HCT116 (cell line): ENCODE results near the gene TMEM132C. TPM values are rescaled to one million over a fixed set of nuclear protein-coding genes. Genes with fewer than 3 reads are reported as not detected.

Experiments
- ATAC-seq: fragments of 200-7000 bp; cut with Tn5 transposase; 2 replicates; pipeline ENCODE4 v1.9.1; 2020; ENCODE audit warnings: mild to moderate bottlenecking, moderate library complexity
- BruUV-seq: library from RNA; stranded (reverse); fragments of 400-500 nt; replicated peaks from 2 replicates; lab custom pipeline; 2021; lab: Mats Ljungman, UMichigan
- CTCF ChIA-PET: fragments of 300-600 bp; sonication (Branson Sonifier 250); formaldehyde crosslinking; loops from one replicate; lab custom pipeline; 2021; ENCODE audit warnings: antibody characterized with exemption; lab: Charles Lee
- POLR2A ChIA-PET: fragments of 300-600, 350-600 bp; sonication (Branson Sonifier 250); formaldehyde crosslinking; loops from one replicate; lab custom pipeline; 2021; ENCODE audit warnings: antibody characterized with exemption; lab: Charles Lee
- RAD21 ChIA-PET, 2 experiments: fragments of 300-600 bp; sonication (Branson Sonifier 250); formaldehyde crosslinking; loops; one replicate each; lab custom pipeline; 2023; ENCODE audit warnings: low total read pairs in 2 of 2; ENCODE audit not compliant: uncharacterized antibody in 2 of 2, unreplicated experiment in 2 of 2, low non-redundant PET in 1 of 2; lab: Charles Lee
- DNase-seq: peaks from one replicate; pipeline ENCODE4 v3.0.0-alpha.2; 2010; ENCODE audit warnings: low read depth, low spot score
- H2AFZ ChIP-seq: fragments of 200-600 bp; shearing (Covaris generic), sonication (generic); 2 replicates; pipeline ENCODE4 v1.6.1; 2017; ENCODE audit warnings: low read depth, mixed run types, mixed read lengths, antibody characterized with exemption, low read length; ENCODE audit not compliant: poor library complexity, severe bottlenecking
- H3K27ac ChIP-seq: 2 replicates; pipeline ENCODE4 v1.5.1; 2012; ENCODE audit warnings: low read depth, low read length
- H3K27me3 ChIP-seq: fragments of 200-600 bp; sonication (generic); 2 replicates; pipeline ENCODE4 v1.6.1; 2016; ENCODE audit warnings: mixed run types, low read length, mixed read lengths; ENCODE audit not compliant: insufficient read depth
- H3K36me3 ChIP-seq, 2 experiments: fragments of 200-500 bp in 1 of 2; fragments of 200-600 bp in 1 of 2; sonication (Bioruptor generic) in 1 of 2; sonication (generic) in 1 of 2; 2 replicates each; pipeline versions ENCODE4 v1.5.1 to v1.6.1; 2014 to 2016; ENCODE audit warnings: low read length in 2 of 2, inconsistent platforms in 1 of 2, mixed read lengths in 1 of 2, mixed run types in 1 of 2; ENCODE audit not compliant: insufficient read depth in 2 of 2, control insufficient read depth in 1 of 2
- H3K4me1 ChIP-seq, 2 experiments: fragments of 200-600 bp in 1 of 2; sonication (generic) in 1 of 2; 2 replicates each; pipeline versions ENCODE4 v1.5.1 to v1.6.1; 2012 to 2017; ENCODE audit warnings: low read length in 2 of 2, inconsistent platforms in 1 of 2, mild to moderate bottlenecking in 1 of 2, mixed read lengths in 1 of 2, mixed run types in 1 of 2, moderate library complexity in 1 of 2; ENCODE audit not compliant: insufficient read depth in 2 of 2, control insufficient read depth in 1 of 2
- H3K4me2 ChIP-seq: fragments of 200-600 bp; sonication (generic); 2 replicates; pipeline ENCODE4 v1.6.1; 2017; ENCODE audit warnings: mixed run types, low read length, mixed read lengths
- H3K4me3 ChIP-seq, 2 experiments: fragments of 200-600 bp in 1 of 2; sonication (generic) in 1 of 2; replicated peaks in 1 of 2; 2 replicates each; pipeline ENCODE4 v1.5.1; 2011 to 2016; ENCODE audit warnings: low read length in 2 of 2, control low read depth in 1 of 2, low read depth in 1 of 2, mild to moderate bottlenecking in 1 of 2, mixed read lengths in 1 of 2, mixed run types in 1 of 2
- H3K79me2 ChIP-seq: fragments of 200-600 bp; sonication (generic); 2 replicates; pipeline ENCODE4 v1.6.1; 2017; ENCODE audit warnings: mild to moderate bottlenecking, mixed run types, low read length, moderate library complexity, mixed read lengths; ENCODE audit not compliant: insufficient read depth
- H3K9ac ChIP-seq: fragments of 200-600 bp; sonication (generic); 2 replicates; pipeline ENCODE4 v1.6.1; 2016; ENCODE audit warnings: low read length, mixed read lengths
- H3K9me2 ChIP-seq: fragments of 200-600 bp; sonication (generic), shearing (Covaris generic); 2 replicates; pipeline ENCODE4 v1.6.1; 2017; ENCODE audit warnings: mixed run types, mild to moderate bottlenecking, moderate library complexity; ENCODE audit not compliant: insufficient read depth
- H3K9me3 ChIP-seq, 2 experiments: fragments of 200-500 bp in 1 of 2; fragments of 200-600 bp in 1 of 2; sonication (Bioruptor generic) in 1 of 2; sonication (generic) in 1 of 2; 2 replicates each; pipeline ENCODE4 v1.6.1; 2014 to 2017; ENCODE audit warnings: low read length in 2 of 2, mixed read lengths in 2 of 2, inconsistent platforms in 1 of 2, low read depth in 1 of 2, mild to moderate bottlenecking in 1 of 2, mixed run types in 1 of 2, moderate library complexity in 1 of 2; ENCODE audit not compliant: control insufficient read depth in 1 of 2, insufficient read depth in 1 of 2
- H4K20me1 ChIP-seq: fragments of 200-600 bp; sonication (generic), shearing (Covaris generic); 2 replicates; pipeline ENCODE4 v1.6.1; 2017; ENCODE audit warnings: mixed run types, mild to moderate bottlenecking, moderate library complexity; ENCODE audit not compliant: insufficient read depth
- CEBPB ChIP-seq: IDR thresholded peaks from 2 replicates; pipeline ENCODE4 v1.6.1; 2012; ENCODE audit warnings: low read depth
- ELF1 ChIP-seq: IDR thresholded peaks from 2 replicates; pipeline ENCODE4 v1.6.1; 2012; ENCODE audit warnings: low read depth, borderline replicate concordance
- EZH2 ChIP-seq: fragments of 200-600 bp; sonication (generic); IDR thresholded peaks from 2 replicates; pipeline ENCODE4 v1.6.1; 2017; ENCODE audit warnings: antibody characterized with exemption, mixed run types
- EZH2phosphoT487 ChIP-seq: fragments of 200-600 bp; IDR thresholded peaks from 2 replicates; pipeline ENCODE4 v1.6.1; 2018; ENCODE audit warnings: antibody characterized with exemption, borderline replicate concordance
- JUND ChIP-seq: IDR thresholded peaks from 2 replicates; pipeline ENCODE4 v1.6.1; 2012
- POLR2A ChIP-seq: IDR thresholded peaks from 2 replicates; pipeline ENCODE4 v1.7.0; 2011; ENCODE audit warnings: borderline replicate concordance; ENCODE audit not compliant: insufficient read depth, insufficient read length; ENCODE audit errors: extremely low read depth
- REST ChIP-seq: IDR thresholded peaks from 2 replicates; pipeline ENCODE4 v1.6.1; 2012; ENCODE audit warnings: low read depth
- SIN3A ChIP-seq: IDR thresholded peaks from 2 replicates; pipeline ENCODE4 v1.6.1; 2012; ENCODE audit warnings: low read depth
- SRF ChIP-seq: IDR thresholded peaks from 2 replicates; pipeline ENCODE4 v1.6.1; 2012; ENCODE audit warnings: low read depth
- TCF7L2 ChIP-seq: IDR thresholded peaks from 2 replicates; pipeline ENCODE4 v1.7.0; 2011; ENCODE audit warnings: borderline replicate concordance, inconsistent platforms; ENCODE audit not compliant: insufficient read depth, insufficient read length; ENCODE audit errors: extremely low read depth
- intact Hi-C: fragments of 100-400 bp; cut with micrococcal nuclease; formaldehyde crosslinking; loops from 2 replicates; pipeline ENCODE4 v1.10.0; 2022
- total RNA-seq: library from RNA; stranded (reverse); gene quantifications from one replicate; pipeline ENCODE4 v1.2.1, GENCODE V29; 2021; ENCODE audit not compliant: unreplicated experiment
- TF ChIP-seq, protein P1 (sequence below): IDR thresholded peaks from 2 replicates; pipeline ENCODE4 v1.6.1; 2012
- TF ChIP-seq, protein P2 (sequence below): IDR thresholded peaks from 2 replicates; pipeline ENCODE4 v1.6.1; 2012
- TF ChIP-seq, protein P3 (sequence below): IDR thresholded peaks from 2 replicates; pipeline ENCODE4 v1.6.1; 2011; ENCODE audit warnings: mild to moderate bottlenecking, low read length, moderate library complexity; ENCODE audit not compliant: insufficient replicate concordance; ENCODE audit errors: extremely low read depth

The TMEM132C gene
- total RNA-seq, 1 experiment from 2014 or later: not detected

DNA sequence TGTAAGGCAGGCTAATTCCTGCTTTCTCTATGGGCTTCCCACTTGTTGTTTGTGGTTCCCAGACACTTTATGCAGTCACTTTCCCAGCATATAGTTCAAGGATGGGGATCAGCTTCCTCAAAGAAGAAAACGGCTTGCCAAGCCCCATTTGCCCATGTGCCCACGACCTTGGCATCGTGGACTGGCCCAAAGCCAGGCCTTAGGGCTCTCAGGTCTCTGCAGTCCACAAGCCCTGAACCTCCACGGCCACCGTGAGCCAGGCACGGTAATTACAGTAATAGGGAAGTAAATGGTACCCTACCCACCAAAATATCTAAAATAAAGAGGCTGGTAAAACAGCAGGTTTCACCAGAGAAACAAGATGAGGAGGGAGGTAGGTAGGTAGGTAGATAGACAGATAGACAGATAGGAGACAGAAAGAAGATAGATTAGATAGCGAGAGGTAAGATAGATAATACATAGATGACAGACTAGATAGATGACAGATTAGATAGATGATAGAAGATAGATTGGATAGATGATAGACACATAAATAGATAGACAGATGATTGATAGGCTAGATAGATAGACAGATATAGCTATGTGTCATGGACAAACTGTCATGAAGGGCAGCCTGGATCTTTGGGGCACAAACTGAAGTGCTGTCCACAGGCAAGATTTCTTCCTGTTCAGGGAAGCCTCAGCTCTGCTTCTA, 393.7 kb downstream of the TMEM132C start:
- H3K36me3 ChIP-seq: no peaks in the 10 kb centered on the region
- no peaks in the 10 kb centered on the region for H3K9me2 ChIP-seq
- no peak overlapping the region for H3K4me3 ChIP-seq
- no peaks in the 10 kb centered on the region for H3K79me2 ChIP-seq
- ChIA-PET POLR2A (no interaction called here), RAD21 (no interaction called here), CTCF (no interaction called here)
- no TSS peak for BruUV-seq
- intact Hi-C loops: no loop called here
- TF ChIP-seq EZH2phosphoT487: no peak
- TF ChIP-seq, protein P1, sequence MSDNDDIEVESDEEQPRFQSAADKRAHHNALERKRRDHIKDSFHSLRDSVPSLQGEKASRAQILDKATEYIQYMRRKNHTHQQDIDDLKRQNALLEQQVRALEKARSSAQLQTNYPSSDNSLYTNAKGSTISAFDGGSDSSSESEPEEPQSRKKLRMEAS: no peak
- TF ChIP-seq, protein P2, sequence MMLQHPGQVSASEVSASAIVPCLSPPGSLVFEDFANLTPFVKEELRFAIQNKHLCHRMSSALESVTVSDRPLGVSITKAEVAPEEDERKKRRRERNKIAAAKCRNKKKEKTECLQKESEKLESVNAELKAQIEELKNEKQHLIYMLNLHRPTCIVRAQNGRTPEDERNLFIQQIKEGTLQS: no peak
- no peak for TF ChIP-seq TCF7L2
- no peak for TF ChIP-seq CEBPB
- no peak for TF ChIP-seq SRF
- no peak for TF ChIP-seq ELF1
- TF ChIP-seq REST: no peak
- no peak for TF ChIP-seq POLR2A
- TF ChIP-seq, protein P3, sequence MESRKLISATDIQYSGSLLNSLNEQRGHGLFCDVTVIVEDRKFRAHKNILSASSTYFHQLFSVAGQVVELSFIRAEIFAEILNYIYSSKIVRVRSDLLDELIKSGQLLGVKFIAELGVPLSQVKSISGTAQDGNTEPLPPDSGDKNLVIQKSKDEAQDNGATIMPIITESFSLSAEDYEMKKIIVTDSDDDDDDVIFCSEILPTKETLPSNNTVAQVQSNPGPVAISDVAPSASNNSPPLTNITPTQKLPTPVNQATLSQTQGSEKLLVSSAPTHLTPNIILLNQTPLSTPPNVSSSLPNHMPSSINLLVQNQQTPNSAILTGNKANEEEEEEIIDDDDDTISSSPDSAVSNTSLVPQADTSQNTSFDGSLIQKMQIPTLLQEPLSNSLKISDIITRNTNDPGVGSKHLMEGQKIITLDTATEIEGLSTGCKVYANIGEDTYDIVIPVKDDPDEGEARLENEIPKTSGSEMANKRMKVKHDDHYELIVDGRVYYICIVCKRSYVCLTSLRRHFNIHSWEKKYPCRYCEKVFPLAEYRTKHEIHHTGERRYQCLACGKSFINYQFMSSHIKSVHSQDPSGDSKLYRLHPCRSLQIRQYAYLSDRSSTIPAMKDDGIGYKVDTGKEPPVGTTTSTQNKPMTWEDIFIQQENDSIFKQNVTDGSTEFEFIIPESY: no peak
- TF ChIP-seq SIN3A: no peak
- no peak for TF ChIP-seq JUND
- TF ChIP-seq EZH2: no peak
- H3K9me3 ChIP-seq: peaks cover 9 to 14% of the 10 kb centered on the region in 2 experiments; a peak in 2 of 4 replicates
- no peaks in the 10 kb centered on the region for H4K20me1 ChIP-seq
- no peak overlapping the region for H3K4me2 ChIP-seq
- DNase-seq: no peak
- ATAC-seq: no peak
- H3K9ac ChIP-seq: no peak overlapping the region
- no peak overlapping the region for H3K27ac ChIP-seq
- no peak overlapping the region for H2AFZ ChIP-seq
- H3K27me3 ChIP-seq: no peaks in the 10 kb centered on the region
- no peaks in the 10 kb centered on the region for H3K4me1 ChIP-seq
